K562 (cell line): ENCODE measurements around the gene RNF25. TPM values are rescaled to one million over a fixed set of nuclear protein-coding genes. Genes with fewer than 3 reads are reported as not detected.

Experiments used
- ATAC-seq: fragments of 200-7000 bp; cut with Tn5 transposase; 3 replicates; pipeline ENCODE4 v1.9.1; 2020; ENCODE audit warnings: moderate library complexity
- BruUV-seq: library from RNA; stranded (reverse); fragments of 400-500 nt; replicated peaks from 2 replicates; lab custom pipeline; 2021; lab: Mats Ljungman, UMichigan
- CTCF ChIA-PET: fragments of 300-600 bp; formaldehyde crosslinking; extraction: SDS; loops from one replicate; lab custom pipeline; 2021; ENCODE audit warnings: low intra/inter-chr PET ratio; lab: Yijun Ruan, JAX
- POLR2A ChIA-PET: fragments of 300-600, 350-650 bp; sonication (Branson Sonifier 250); formaldehyde crosslinking; extraction: SDS; loops from one replicate; lab custom pipeline; 2021; ENCODE audit warnings: antibody characterized with exemption, inconsistent platforms; lab: Yijun Ruan, JAX
- DNase-seq, 4 experiments: peaks; one replicate each; pipeline versions ENCODE4 v3.0.0 to v3.0.0-alpha.2; 2011 to 2018; ENCODE audit warnings: low spot score in 3 of 4, mixed read lengths in 3 of 4; ENCODE audit errors: extremely low read depth in 1 of 4
- FAIRE-seq: peaks from 2 replicates; lab custom pipeline; 2011; peaks lifted over from hg19 to GRCh38; lab: Jason Lieb, UNC
- H2AFZ ChIP-seq: 2 replicates; pipeline ENCODE4 v1.6.0; 2011; ENCODE audit warnings: low read depth, low read length, control low read depth, inconsistent platforms
- H3K27ac ChIP-seq: fragments of 200-600 bp; 3 replicates; pipeline ENCODE4 v1.8.0; 2011; ENCODE audit warnings: low read depth, mild to moderate bottlenecking, control low read depth, inconsistent platforms, low read length, moderate library complexity, mixed read lengths; ENCODE audit errors: extremely low read depth
- H3K27me3 ChIP-seq, 2 experiments: fragments of 300-600 bp in 1 of 2; 2 replicates in 1 of 2; 3 replicates in 1 of 2; pipeline versions ENCODE4 v1.6.0 to v1.8.0; 2011; ENCODE audit warnings: inconsistent platforms in 2 of 2, low read length in 2 of 2, mild to moderate bottlenecking in 1 of 2, mixed read lengths in 1 of 2, moderate library complexity in 1 of 2; ENCODE audit not compliant: control insufficient read depth in 2 of 2, insufficient read depth in 2 of 2
- H3K36me3 ChIP-seq: fragments of 300-600 bp; 3 replicates; pipeline ENCODE4 v1.8.0; 2011; ENCODE audit warnings: mild to moderate bottlenecking, low read length, inconsistent platforms; ENCODE audit not compliant: control insufficient read depth, insufficient read depth
- H3K4me1 ChIP-seq, 2 experiments: fragments of 200-600 bp in 1 of 2; replicated peaks in 1 of 2; 2 replicates in 1 of 2; 3 replicates in 1 of 2; pipeline versions ENCODE4 v1.5.1 to v1.8.0; 2011; ENCODE audit warnings: inconsistent platforms in 2 of 2, low read length in 2 of 2, mild to moderate bottlenecking in 1 of 2, mixed read lengths in 1 of 2, moderate library complexity in 1 of 2; ENCODE audit not compliant: control insufficient read depth in 2 of 2, insufficient read depth in 2 of 2
- H3K4me2 ChIP-seq: 2 replicates; pipeline ENCODE4 v1.6.1; 2011; ENCODE audit warnings: low read length, control low read depth, inconsistent platforms, mixed read lengths; ENCODE audit not compliant: insufficient read depth
- H3K4me3 ChIP-seq: fragments of 200-600 bp; sonication (generic), shearing (Covaris generic); 2 replicates; pipeline ENCODE4 v1.5.1; 2016; ENCODE audit warnings: control low read depth, inconsistent platforms
- H3K79me2 ChIP-seq: fragments of 200-600 bp; 3 replicates; pipeline ENCODE4 v1.8.0; 2011; ENCODE audit warnings: low read length, inconsistent platforms; ENCODE audit not compliant: control insufficient read depth, insufficient read depth
- H3K9ac ChIP-seq, 2 experiments: 2 replicates each; pipeline versions ENCODE4 v1.6.0 to v1.6.1; 2011; ENCODE audit warnings: low read depth in 2 of 2, low read length in 2 of 2, control low read depth in 1 of 2, inconsistent platforms in 1 of 2, mild to moderate bottlenecking in 1 of 2, mixed read lengths in 1 of 2; ENCODE audit not compliant: insufficient read depth in 1 of 2
- H3K9me1 ChIP-seq: one replicate; pipeline ENCODE4 v1.6.0; 2011; ENCODE audit warnings: inconsistent platforms, mild to moderate bottlenecking, low read length, moderate library complexity; ENCODE audit not compliant: control insufficient read depth, insufficient read depth
- H3K9me3 ChIP-seq: replicated peaks from 2 replicates; pipeline ENCODE4 v1.5.1; 2011; ENCODE audit warnings: low read depth, low read length, inconsistent platforms; ENCODE audit not compliant: control insufficient read depth, insufficient read depth
- H4K20me1 ChIP-seq: replicated peaks from 2 replicates; pipeline ENCODE4 v1.6.1; 2011; ENCODE audit warnings: low read length, inconsistent platforms, mixed read lengths; ENCODE audit not compliant: control insufficient read depth, insufficient read depth
- ARID1B ChIP-seq: fragments of 450-650 bp; IDR thresholded peaks from 2 replicates; pipeline ENCODE4 v1.6.1; 2016; ENCODE audit warnings: antibody characterized with exemption, mild to moderate bottlenecking, inconsistent platforms
- BRCA1 ChIP-seq, 2 experiments: fragments of 450-650 bp in 1 of 2; sonication (generic) in 1 of 2; formaldehyde crosslinking in 1 of 2; IDR thresholded peaks; 2 replicates each; pipeline versions ENCODE4 v1.5.0 to v1.6.1; 2017 to 2020; ENCODE audit warnings: mild to moderate bottlenecking in 1 of 2, missing genetic modification reagents in 1 of 2
- FOS ChIP-seq: IDR thresholded peaks from 3 replicates; pipeline ENCODE4 v1.6.1; 2011; ENCODE audit not compliant: insufficient read length; ENCODE audit errors: extremely low read depth
- JUND ChIP-seq, 2 experiments: IDR thresholded peaks; 2 replicates in 1 of 2; 3 replicates in 1 of 2; pipeline ENCODE4 v1.6.1; 2011; ENCODE audit warnings: borderline replicate concordance in 2 of 2, low read depth in 2 of 2, low read length in 2 of 2, improper control_type of control experiment in 1 of 2, missing biosample characterization in 1 of 2, missing genetic modification characterization in 1 of 2, missing genetic modification reagents in 1 of 2
- NONO ChIP-seq, 2 experiments: fragments of 200-400 bp in 1 of 2; fragments of 450-650 bp in 1 of 2; formaldehyde crosslinking in 1 of 2; IDR thresholded peaks; 2 replicates each; pipeline ENCODE4 v1.6.1; 2017; ENCODE audit warnings: low read depth in 2 of 2, mild to moderate bottlenecking in 2 of 2, moderate library complexity in 2 of 2, low read length in 1 of 2
- NR4A1 ChIP-seq, 2 experiments: fragments of 250-450 bp in 1 of 2; fragments of 450-650 bp in 1 of 2; sonication (Bioruptor Pico) in 1 of 2; IDR thresholded peaks; 2 replicates each; pipeline versions ENCODE4 v1.4.0 to v1.6.1; 2016 to 2020; ENCODE audit warnings: mild to moderate bottlenecking in 2 of 2, missing compliant biosample characterization in 1 of 2, missing genetic modification characterization in 1 of 2, moderate library complexity in 1 of 2
- PTBP1 ChIP-seq: fragments of 200-400 bp; formaldehyde crosslinking; IDR thresholded peaks from 2 replicates; pipeline ENCODE4 v1.6.1; 2017; ENCODE audit warnings: low read depth, low read length
- RBM22 ChIP-seq: fragments of 200-400 bp; formaldehyde crosslinking; IDR thresholded peaks from 2 replicates; pipeline ENCODE4 v1.6.1; 2018; ENCODE audit warnings: low read length, low read depth; ENCODE audit not compliant: poor library complexity, severe bottlenecking
- ZNF124 ChIP-seq: sonication (generic); formaldehyde crosslinking; IDR thresholded peaks from 2 replicates; pipeline ENCODE4 v1.8.1; 2022; ENCODE audit warnings: missing genetic modification reagents
- WGBS: fragments of 100-300 bp; shearing (Covaris generic); methylation state at CpG from one replicate; pipeline ENCODE4 v1.1.6; 2016; ENCODE audit warnings: low coverage, mixed read lengths; ENCODE audit not compliant: insufficient coverage; ENCODE audit errors: missing lambda C conversion rate; 5-methylcytosine and 5-hydroxymethylcytosine counted together
- in situ Hi-C: fragments of 300-500 bp; cut with MboI; formaldehyde crosslinking; loops from 4 replicates; pipeline ENCODE4 v1.15.0; 2018; ENCODE audit warnings: inconsistent platforms, mixed read lengths
- intact Hi-C: fragments of 100-400 bp; cut with micrococcal nuclease; formaldehyde crosslinking; loops from 2 replicates; pipeline ENCODE4 v1.14.2; 2022
- polyA plus RNA-seq, 8 experiments: library from polyadenylated mRNA; depleted of rRNA in 4 of 8; stranded (reverse) in 5 of 8; unstranded in 3 of 8; fragments of >200 nt; fragmentation: Nextera tagmentation in 2 of 8; fragmentation: Illumina TruSeq in 1 of 8; extraction: Ambion mirVana in 2 of 8; extraction: Trizol in 1 of 8; gene quantifications; 2 replicates each; pipeline versions ENCODE4 v1.2.1 to v1.2.3, GENCODE V29; 2011 to 2014; ENCODE audit warnings: inconsistent platforms in 1 of 8, missing spikeins in 1 of 8
- total RNA-seq, 7 experiments: library from RNA; depleted of rRNA in 6 of 7; stranded (reverse); fragments of >200 nt in 6 of 7; fragmentation: Illumina TruSeq in 2 of 7; extraction: Trizol in 2 of 7; gene quantifications; 2 replicates each; pipeline versions ENCODE4 v1.2.1 to v1.2.3, GENCODE V29; 2011 to 2021; ENCODE audit warnings: low replicate concordance in 1 of 7
- TF ChIP-seq, protein P1 (sequence below), 2 experiments: fragments of 450-650 bp in 1 of 2; sonication (generic) in 1 of 2; formaldehyde crosslinking in 1 of 2; IDR thresholded peaks in 1 of 2; conservative IDR thresholded peaks in 1 of 2; 2 replicates each; pipeline versions ENCODE4 v1.6.1 to v1.8.1; 2016 to 2023; ENCODE audit warnings: mild to moderate bottlenecking in 2 of 2, moderate library complexity in 2 of 2, inconsistent platforms in 1 of 2, missing genetic modification reagents in 1 of 2
- TF ChIP-seq, protein P2 (sequence below): fragments of 450-650 bp; IDR thresholded peaks from 2 replicates; pipeline ENCODE4 v1.6.1; 2016
- TF ChIP-seq, protein P3 (sequence below), 2 experiments: IDR thresholded peaks in 1 of 2; conservative IDR thresholded peaks in 1 of 2; 2 replicates each; pipeline ENCODE4 v1.6.1; 2016; ENCODE audit warnings: low read depth in 2 of 2, mild to moderate bottlenecking in 1 of 2, missing compliant biosample characterization in 1 of 2, missing genetic modification characterization in 1 of 2, moderate library complexity in 1 of 2
- TF ChIP-seq, protein P4 (sequence below): sonication (generic); formaldehyde crosslinking; IDR thresholded peaks from 2 replicates; pipeline ENCODE4 v1.8.1; 2023; ENCODE audit warnings: mild to moderate bottlenecking, missing genetic modification reagents

Gene RNF25
- total and polyA plus RNA-seq, 9 of the 15 experiments (the other 6 are each of a cell fraction or from before 2014, with no cell fraction given) = 2.3 to 49.8 (median 20.5) TPM

DNA sequence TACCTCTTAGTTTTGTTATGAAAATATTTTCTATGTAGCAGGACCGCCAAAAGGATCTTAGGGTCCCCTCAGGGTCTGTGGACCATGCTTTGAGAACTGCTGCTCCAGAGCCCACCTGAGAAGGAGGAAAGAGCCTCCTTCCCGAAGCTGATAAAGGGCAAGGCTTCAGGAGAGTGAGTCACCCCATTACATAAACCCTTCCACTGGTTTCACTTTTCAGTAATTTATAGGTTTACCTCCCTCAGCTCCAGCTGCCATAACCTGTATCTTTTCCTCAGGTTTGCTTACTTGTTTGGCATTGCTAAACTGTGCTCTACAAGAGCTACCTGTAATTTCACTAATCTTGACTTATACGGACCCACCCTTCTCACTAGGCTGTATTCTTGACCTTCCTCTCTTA is 45.5 kb upstream of the RNF25 start:
- Histone ChIP-seq H3K9me1 (peaks cover 5% of the 10 kb centered on the region), H3K27ac (no peak overlapping the region), H3K4me2 (no peak overlapping the region; the same call in 1 of the 2 replicates), H2AFZ (no peak overlapping the region), H3K36me3 (peaks cover 29% of the 10 kb centered on the region), H3K79me2 (peaks cover 60% of the 10 kb centered on the region), H3K27me3 (no peaks in the 10 kb centered on the region), H3K9ac (no peak overlapping the region), H4K20me1 (peaks cover 4% of the 10 kb centered on the region; the same call in 1 of the 2 replicates), H3K4me1 (peaks cover 18 to 34% of the 10 kb centered on the region in 2 experiments), H3K9me3 (no peaks in the 10 kb centered on the region), H3K4me3 (no peak overlapping the region)
- peak in 1 of 4 experiments; percentile 17 for DNase-seq
- in situ Hi-C loops = no loop called here
- CTCF ChIA-PET = no interaction called here
- POLR2A ChIA-PET = no interaction called here
- no peak for FAIRE-seq
- 30% methylated on average over 2 of the region's 3 CpGs for WGBS
- BruUV-seq = no TSS peak
- peak; percentile 69; the same call in 2 of the 3 replicates for ATAC-seq
- intact Hi-C loops = no loop called here
- TF ChIP-seq BRCA1 (IDR thresholded peaks at IDR 0.05) (no peak), BRCA1 (CRISPR knock-in tag; IDR thresholded peaks at IDR 0.05) (no peak), ARID1B (peak; percentile 30; the same call in 1 of the 2 replicates), NR4A1 (CRISPR knock-in tag; IDR thresholded peaks at IDR 0.05) (no peak), NR4A1 (tag; IDR thresholded peaks at IDR 0.05) (no peak), FOS (no peak), RBM22 (no peak), JUND (IDR thresholded peaks at IDR 0.05; ENCODE audit: borderline replicate concordance, low read depth, low read length) (peak; percentile 88), JUND (tag; IDR thresholded peaks at IDR 0.05; ENCODE audit: borderline replicate concordance, low read depth, low read length) (peak; percentile 85; the same call in 2 of the 3 replicates), NONO (IDR thresholded peaks at IDR 0.05; ENCODE audit: low read depth in 2 of 2, low read length in 1 of 2) (no peak), ZNF124 (CRISPR knock-in tag) (no peak), PTBP1 (no peak)
- TF ChIP-seq, protein P1, sequence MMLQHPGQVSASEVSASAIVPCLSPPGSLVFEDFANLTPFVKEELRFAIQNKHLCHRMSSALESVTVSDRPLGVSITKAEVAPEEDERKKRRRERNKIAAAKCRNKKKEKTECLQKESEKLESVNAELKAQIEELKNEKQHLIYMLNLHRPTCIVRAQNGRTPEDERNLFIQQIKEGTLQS (IDR thresholded peaks at IDR 0.05) = peak; percentile 80
- TF ChIP-seq, protein P1 (CRISPR knock-in tag; conservative IDR thresholded peaks at IDR 0.05) = no peak
- TF ChIP-seq, protein P2, sequence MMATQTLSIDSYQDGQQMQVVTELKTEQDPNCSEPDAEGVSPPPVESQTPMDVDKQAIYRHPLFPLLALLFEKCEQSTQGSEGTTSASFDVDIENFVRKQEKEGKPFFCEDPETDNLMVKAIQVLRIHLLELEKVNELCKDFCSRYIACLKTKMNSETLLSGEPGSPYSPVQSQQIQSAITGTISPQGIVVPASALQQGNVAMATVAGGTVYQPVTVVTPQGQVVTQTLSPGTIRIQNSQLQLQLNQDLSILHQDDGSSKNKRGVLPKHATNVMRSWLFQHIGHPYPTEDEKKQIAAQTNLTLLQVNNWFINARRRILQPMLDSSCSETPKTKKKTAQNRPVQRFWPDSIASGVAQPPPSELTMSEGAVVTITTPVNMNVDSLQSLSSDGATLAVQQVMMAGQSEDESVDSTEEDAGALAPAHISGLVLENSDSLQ = 0 out of 2 replicates have a peak, but pooled peaks have one; percentile 19
- TF ChIP-seq, protein P3, sequence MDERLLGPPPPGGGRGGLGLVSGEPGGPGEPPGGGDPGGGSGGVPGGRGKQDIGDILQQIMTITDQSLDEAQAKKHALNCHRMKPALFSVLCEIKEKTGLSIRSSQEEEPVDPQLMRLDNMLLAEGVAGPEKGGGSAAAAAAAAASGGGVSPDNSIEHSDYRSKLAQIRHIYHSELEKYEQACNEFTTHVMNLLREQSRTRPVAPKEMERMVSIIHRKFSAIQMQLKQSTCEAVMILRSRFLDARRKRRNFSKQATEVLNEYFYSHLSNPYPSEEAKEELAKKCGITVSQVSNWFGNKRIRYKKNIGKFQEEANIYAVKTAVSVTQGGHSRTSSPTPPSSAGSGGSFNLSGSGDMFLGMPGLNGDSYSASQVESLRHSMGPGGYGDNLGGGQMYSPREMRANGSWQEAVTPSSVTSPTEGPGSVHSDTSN (CRISPR knock-in tag; IDR thresholded peaks at IDR 0.05; ENCODE audit: low read depth) = no peak
- TF ChIP-seq, protein P3 (tag; conservative IDR thresholded peaks at IDR 0.05; ENCODE audit: low read depth) = peak; percentile 58
- TF ChIP-seq, protein P4, sequence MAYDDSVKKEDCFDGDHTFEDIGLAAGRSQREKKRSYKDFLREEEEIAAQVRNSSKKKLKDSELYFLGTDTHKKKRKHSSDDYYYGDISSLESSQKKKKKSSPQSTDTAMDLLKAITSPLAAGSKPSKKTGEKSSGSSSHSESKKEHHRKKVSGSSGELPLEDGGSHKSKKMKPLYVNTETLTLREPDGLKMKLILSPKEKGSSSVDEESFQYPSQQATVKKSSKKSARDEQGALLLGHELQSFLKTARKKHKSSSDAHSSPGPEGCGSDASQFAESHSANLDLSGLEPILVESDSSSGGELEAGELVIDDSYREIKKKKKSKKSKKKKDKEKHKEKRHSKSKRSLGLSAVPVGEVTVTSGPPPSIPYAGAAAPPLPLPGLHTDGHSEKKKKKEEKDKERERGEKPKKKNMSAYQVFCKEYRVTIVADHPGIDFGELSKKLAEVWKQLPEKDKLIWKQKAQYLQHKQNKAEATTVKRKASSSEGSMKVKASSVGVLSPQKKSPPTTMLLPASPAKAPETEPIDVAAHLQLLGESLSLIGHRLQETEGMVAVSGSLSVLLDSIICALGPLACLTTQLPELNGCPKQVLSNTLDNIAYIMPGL (CRISPR knock-in tag) = no peak
